RCC 7860 (cell line): ENCODE measurements around the gene PRR12.

Experiments used
- DNase-seq: peaks from one replicate; pipeline ENCODE4 v3.0.0-alpha.2; 2015; ENCODE audit warnings: low spot score
- FAIRE-seq: peaks from 2 replicates; lab custom pipeline; 2012; peaks lifted over from hg19 to GRCh38; lab: Jason Lieb, UNC

Gene PRR12, protein sequence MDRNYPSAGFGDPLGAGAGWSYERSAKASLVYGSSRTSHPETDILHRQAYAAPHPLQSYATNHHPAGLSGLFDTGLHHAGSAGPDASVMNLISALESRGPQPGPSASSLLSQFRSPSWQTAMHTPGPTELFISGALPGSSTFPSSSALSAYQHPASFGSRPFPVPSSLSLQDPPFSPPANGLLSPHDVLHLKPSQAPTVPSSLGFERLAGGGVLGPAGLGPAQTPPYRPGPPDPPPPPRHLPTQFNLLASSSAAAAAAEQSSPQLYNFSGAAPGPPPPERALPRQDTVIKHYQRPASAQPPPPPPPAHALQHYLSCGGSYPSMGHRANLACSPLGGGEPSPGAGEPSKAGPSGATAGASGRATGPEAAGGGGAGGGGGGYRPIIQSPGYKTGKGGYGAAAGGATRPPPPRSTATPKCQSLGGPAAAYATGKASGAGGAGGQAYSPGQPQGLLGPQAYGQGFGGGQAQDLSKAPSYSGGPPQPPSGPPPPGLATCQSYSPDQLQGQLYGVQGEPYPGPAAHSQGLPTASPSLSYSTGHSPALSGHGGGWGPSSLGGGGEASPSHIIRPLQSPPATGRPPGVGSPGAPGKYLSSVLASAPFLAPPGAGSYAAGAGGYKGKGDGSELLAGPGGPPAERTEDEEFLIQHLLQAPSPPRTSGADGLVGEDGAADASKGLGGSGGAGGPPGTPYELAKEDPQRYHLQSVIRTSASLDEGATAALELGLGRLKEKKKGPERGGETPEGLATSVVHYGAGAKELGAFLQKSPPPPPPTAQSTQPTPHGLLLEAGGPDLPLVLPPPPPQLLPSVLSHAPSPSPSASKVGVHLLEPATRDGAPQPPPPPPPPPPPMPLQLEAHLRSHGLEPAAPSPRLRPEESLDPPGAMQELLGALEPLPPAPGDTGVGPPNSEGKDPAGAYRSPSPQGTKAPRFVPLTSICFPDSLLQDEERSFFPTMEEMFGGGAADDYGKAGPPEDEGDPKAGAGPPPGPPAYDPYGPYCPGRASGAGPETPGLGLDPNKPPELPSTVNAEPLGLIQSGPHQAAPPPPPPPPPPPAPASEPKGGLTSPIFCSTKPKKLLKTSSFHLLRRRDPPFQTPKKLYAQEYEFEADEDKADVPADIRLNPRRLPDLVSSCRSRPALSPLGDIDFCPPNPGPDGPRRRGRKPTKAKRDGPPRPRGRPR (N-terminal part only)

GRCh38 chr19:49590971-49591730 lies at the start of gene PRR12:
TSS of gene PRR12 (plus strand) at chr19:49591182. CDS start at chr19:49591655, 473 bp downstream.
- FAIRE-seq (no peak), DNase-seq (peak; percentile 34)

DNA sequence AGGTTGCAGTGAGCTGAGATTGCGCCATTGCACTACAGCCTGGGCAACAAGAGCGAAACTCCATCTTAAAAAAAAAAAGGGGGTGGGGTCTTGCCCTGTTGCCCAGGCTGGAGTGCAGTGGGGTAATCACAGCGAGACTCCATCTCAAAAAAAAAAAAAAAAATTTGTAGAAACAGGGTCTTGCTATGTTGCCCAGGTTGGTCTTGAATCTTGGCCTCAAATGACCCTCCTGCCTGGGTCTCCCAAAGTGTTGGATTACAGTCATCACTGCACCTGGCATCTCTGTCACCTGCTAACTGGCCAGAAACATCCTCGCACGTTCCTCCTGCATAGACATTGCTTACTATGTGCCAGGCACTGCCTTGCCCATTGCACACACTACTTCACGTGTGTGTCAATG lies 49.1 kb upstream of the PRR12 start:
- DNase-seq = no peak
- FAIRE-seq = no peak

GRCh38 chr19:49542446-49542845 lies 48.5 kb upstream of the PRR12 start:
- DNase-seq (no peak), FAIRE-seq (no peak)

DNA sequence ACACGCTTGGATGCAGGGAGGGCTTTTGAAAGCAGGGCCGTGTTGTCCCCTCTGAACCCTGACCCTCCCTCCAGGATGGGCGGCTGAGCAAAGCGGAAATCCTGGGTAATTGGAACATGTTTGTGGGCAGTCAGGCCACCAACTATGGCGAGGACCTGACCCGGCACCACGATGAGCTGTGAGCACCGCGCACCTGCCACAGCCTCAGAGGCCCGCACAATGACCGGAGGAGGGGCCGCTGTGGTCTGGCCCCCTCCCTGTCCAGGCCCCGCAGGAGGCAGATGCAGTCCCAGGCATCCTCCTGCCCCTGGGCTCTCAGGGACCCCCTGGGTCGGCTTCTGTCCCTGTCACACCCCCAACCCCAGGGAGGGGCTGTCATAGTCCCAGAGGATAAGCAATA lies 48.0 kb upstream of the PRR12 start:
- no peak for DNase-seq
- no peak for FAIRE-seq

- no peak for FAIRE-seq
- DNase-seq = no peak
Measured at GRCh38 chr19:49544154-49544553, 46.8 kb upstream of the PRR12 start.

- FAIRE-seq = peak; percentile 68
- DNase-seq = peak; percentile 69
Measured at GRCh38 chr19:49546825-49547565, 44.0 kb upstream of the PRR12 start.

DNA sequence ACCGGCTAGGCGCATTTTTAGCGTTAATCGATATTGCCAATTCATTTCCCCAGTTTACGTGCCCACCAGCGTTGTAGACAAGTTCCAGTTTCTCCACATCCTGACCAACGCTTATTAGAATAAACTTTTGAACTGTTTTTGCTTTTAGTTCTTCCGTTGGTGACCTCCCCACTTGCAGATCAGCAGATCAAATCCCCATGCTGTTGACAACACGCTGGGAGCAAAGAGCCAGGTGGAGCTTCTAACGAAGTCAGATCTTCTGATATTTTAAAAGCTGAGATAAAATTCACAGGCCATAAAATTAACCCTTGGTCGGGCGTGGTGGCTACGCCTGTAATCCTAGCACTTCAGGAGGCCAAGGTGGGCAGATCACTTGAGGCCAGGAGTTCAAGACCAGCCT lies 41.9 kb upstream of the PRR12 start:
- DNase-seq (no peak), FAIRE-seq (no peak)

DNA sequence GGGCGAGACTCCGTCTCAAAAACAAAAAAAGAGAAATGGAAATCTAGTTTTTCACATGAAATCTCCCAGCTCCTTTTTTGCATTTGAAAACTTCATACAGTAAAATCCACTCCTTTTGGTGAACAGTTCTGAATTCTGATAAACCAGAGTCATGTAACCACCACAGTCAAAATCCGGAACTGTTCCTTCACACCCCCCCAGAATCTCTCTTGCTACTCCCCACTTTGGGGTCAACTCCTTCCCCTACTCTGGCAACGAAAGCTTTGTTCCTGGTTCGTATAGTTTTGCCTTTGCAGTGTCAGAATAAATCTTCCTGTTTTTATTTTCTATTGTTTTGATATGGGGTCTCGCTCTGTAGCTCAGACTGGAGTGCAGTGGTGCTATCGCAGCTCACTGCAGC lies 39.5 kb upstream of the PRR12 start:
- FAIRE-seq = no peak
- no peak for DNase-seq

GRCh38 chr19:49552749-49553148 lies 38.2 kb upstream of the PRR12 start:
- DNase-seq (no peak), FAIRE-seq (no peak)

DNA sequence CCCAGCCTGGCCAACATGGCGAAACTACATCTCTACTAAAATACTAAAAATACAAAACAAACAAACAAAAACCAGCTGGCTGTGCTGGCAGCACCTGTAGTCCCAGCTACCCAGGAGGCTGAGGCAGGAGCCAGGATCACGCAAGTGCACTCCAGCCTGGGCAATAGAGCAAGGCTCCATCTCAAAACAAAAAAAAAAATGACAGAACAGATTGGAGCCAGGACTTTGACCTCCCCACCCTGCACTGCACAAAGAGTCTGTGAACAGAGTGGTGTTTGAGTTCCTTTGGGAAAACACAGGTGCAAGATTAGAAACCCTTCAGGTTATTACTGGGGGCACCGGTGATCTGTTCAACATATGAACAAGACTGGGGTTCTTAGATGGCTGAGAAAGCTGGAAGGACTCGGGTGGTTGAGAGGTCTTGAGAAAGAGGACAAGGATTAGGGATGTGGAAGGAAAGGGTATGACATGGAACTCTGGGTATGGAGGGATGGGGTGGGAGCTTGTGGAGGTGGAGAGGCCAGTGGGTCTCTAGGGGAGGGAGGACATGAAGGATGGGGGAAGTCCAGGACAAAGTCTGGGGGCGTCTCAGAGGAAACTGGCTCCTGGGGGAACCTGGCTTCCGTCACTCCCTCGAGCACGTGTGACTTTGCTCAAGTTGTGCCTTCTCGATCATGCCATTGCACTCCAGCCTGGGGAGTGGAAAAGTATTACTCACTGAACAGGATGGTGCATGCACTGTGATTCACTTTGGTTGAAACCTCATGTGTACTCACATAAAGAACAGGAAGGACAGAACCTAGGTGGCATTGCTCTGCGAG lies 37.3 kb upstream of the PRR12 start:
- no peak for FAIRE-seq
- peak; percentile 23 for DNase-seq

DNA sequence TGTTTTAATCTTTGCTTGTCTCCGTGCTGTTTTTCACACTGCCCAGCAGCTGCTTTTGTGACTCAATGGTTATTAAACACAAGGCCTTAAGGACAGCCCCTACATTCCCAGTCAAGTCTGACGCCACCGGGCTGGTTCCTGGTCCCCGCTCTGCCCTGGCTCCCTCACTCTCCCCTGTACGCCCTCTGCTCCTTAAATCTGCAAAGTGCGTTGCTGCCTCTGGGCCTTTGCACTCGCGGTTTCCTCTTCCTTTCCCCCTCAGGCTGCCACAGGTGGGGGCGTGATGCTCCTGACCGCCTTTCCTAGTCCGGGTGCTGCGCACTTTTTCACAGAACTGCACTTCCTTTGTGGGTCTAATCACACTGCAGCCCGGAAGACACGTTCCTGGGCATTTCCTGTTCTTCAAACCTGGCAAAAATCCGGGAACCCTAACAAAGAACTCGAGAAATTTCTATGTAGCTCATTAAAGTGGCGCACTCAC lies 36.2 kb upstream of the PRR12 start:
- DNase-seq (no peak), FAIRE-seq (no peak)

DNA sequence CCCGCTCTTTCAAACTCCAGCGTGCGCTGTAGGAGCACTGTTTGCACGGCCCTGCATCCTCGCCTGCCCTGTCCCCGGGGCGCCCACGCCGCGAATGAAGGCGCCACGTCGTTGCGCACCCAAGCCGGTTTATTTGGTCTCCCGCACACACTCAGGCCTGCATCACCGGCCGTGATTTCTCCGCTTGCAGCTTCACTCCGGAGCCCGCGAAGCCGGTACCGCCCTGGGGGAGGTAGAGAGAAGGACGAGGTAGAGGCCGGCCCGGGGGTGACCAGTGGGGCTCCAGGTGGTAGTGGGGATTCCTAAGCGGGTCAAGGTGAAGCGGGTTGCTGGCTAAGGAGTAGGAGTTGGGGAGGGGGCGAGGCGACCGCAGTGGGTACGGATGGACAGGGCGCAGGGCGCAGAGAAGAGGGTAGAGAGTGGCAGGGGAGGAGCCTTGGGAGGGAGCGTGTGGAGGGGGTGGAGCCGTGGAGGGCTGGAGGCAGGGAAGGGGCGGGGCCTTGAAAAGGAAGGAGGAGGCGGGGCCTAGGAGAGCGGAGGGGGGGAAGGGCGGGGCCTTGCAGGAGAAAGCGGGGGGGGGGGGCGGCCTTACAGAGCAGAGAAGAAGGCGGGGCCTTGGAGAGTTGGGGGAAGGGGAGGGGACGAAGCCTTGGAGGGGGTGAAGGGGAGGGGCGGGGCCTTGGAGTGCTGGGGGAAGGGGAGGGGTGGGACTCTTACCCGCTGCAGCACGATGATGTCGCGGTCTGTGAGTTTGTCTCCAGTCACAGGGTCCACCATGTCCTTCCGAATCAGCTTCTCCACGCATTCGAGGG lies 35.2 kb upstream of the PRR12 start:
- DNase-seq = no peak
- FAIRE-seq = no peak

DNA sequence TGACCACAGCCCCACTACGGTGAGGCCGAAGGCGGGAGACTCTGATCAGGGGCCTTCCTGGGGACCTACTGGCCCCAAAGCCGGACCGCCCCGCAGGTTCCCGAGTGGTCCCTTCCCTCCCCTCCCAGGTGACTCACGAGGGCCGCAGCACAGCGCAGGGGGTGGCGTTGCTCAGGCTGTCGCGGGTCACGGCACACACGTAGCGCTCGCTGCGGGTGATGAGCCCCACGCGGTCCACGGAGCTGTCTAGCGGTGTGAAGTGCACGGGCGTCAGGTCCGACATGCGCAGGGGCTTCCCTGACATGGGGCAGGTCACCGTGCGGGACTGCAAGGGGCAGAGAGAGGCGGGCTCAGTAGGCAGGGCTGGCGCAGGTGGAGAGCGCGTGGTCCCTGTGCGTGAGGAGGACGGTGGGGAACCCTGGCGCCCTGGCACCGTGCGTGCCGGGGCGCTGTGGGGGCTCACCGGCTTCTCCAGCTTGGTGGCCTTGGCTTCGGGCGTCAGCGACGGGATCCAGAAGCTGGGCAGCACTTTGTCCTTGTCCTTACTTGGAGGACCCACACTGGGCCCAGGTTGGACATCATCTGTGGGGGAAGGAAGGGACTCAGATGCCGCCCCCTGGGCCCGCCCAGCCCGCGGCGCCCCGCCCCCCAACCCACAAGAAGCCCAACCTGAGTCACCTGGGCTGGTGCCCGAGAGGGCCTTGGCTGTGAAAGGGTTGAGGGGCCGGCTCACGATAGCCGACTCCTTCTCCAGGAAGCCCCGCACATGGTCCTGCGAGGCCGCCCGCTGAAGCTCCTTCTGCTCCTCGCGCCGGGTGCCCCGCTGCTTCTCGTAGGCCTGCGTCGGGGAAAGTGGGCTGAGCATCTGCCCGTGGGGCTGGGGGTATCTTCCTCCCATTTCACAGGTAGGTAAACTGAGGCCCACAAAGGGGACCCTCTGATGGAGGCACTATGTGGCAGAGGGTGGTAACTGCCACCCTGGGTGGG lies 34.3 kb upstream of the PRR12 start:
- no peak for FAIRE-seq
- DNase-seq = no peak

DNA sequence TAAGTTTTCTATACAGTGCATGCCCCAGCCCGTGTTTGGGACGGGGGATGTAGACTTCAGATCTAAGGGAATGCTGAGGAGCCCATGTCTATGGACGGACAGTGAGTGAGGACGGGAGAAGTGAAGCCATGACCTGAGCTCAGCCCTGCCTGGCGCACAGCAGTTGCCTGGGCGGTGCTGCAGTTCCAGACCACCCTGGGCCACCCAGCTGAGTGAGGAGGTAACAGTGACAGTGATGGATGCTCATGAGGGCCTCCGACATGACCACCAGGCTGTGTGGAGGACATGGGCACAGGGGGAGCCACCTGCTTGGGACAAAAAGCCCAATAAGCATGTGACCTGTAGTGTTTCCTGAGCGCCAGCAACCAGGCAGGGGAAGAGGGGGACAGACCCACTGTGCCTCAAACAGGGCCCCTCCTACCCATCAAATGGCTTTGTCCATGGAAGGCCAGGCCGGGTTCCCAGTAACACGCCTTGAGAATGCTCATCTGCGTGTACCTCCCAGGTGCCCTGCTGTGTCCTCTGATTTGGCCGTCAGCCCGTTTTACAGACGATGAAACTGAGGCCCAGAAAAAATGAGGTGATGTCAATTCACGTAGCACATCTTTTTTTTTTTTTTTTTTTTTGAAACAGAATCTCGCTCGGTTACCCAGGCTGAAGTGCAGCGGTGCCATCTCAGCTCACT lies 33.2 kb upstream of the PRR12 start:
- DNase-seq (no peak), FAIRE-seq (no peak)

DNA sequence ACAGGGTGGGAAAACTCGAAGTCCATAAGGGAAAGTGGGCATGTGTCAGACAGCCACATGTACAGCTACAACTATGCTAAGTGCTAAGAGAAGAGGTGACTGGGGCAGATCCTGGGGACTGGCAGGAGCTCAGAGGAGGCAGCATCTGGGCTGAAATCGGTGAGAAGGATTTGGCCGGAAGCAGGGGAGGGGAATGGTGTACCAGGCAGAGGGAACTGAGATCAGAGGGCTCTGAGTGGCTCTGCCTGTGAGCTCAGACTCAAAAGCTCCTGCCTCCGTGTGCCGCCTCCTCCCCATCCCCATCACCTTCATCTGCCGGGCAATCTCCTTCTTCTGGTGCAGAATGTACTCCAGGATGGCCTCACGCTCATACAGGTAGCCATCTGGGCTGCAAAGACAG lies 32.4 kb upstream of the PRR12 start:
- DNase-seq (no peak), FAIRE-seq (no peak)

GRCh38 chr19:49559443-49559842 lies 31.5 kb upstream of the PRR12 start:
- DNase-seq = no peak
- FAIRE-seq = no peak
